Measurements from ENCODE around the gene STIP1. TPM values are rescaled to one million over a fixed set of nuclear protein-coding genes. Genes with fewer than 3 reads are reported as not detected.
A peak's percentile ranks its signal among the peaks of the same experiment; 100 is the strongest.

The STIP1 gene
- total and polyA plus RNA-seq, 2 of the 8 experiments (the other 6 are each of a cell fraction or from before 2014, with no cell fraction given) = 140 to 329 TPM

DNA sequence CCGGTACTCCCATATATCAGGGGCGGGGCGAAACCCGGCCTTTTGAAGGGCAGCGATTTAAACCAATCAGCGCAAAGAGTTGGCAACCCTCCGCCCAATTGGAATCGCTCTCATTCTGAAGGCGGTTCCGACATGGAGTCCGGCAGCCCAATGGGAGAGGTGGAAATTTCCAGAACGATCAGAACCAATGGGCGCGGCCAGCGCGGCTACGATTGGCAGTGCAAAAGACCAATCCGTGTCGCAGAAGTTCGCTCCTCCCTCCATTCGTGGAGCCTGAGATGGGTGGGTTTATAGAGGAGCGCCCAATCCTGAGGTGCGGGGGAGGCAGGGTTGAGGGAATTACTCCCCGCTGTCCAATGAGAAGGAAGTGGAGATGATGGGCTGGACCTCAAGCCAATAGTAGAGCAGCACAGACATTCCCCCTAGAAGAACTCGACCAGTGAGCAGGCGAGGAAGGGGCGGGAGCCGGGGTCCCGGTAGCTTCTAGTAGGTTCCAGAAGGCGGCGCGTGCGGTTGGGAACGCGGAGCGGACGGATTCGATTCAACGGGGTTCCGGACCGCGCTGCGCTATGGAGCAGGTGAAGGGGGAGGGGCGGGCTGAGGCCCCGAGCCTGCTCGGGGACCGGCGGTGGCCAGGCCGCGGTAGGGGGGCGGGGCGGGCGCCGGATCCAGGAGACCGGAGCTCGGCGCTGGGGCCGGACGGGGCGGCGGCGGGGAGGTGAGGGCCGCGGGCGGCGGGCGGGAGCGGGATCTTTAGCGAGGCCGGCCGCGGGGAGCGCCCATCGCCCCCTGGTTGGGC is at the start of gene STIP1 (continued):
- TF ChIP-seq POLR2AphosphoS5 (IDR thresholded peaks at IDR 0.05; ENCODE audit: low read depth, low read length) (peak; percentile 87; the same call in 1 of the 2 replicates), CBX8 (IDR thresholded peaks at IDR 0.05; ENCODE audit: borderline replicate concordance, low read depth, low read length) (no peak), RBBP5 (IDR thresholded peaks at IDR 0.05; ENCODE audit: borderline replicate concordance, low read depth, low read length) (no peak), CBX5 (IDR thresholded peaks at IDR 0.05; ENCODE audit: low read depth, low read length) (no peak), ZNF274 (IDR thresholded peaks at IDR 0.05; ENCODE audit: borderline replicate concordance, extremely low read depth, low read length) (no peak), SRF (IDR thresholded peaks at IDR 0.05; ENCODE audit: low read depth, low read length) (no peak), FOSL1 (IDR thresholded peaks at IDR 0.05; ENCODE audit: insufficient read depth, low read depth, low read length) (no peak), SIRT6 (IDR thresholded peaks at IDR 0.05; ENCODE audit: low read length) (no peak), SIX5 (IDR thresholded peaks at IDR 0.05; ENCODE audit: low read depth, low read length) (no peak), TAF7 (optimal IDR thresholded peaks at IDR 0.05; ENCODE audit: borderline replicate concordance, low read depth, low read length) (peak; percentile 79), HDAC2 (IDR thresholded peaks at IDR 0.05; ENCODE audit: borderline replicate concordance in 1 of 2, low read depth in 2 of 2, low read length in 2 of 2) (no peak), TBP (IDR thresholded peaks at IDR 0.05; ENCODE audit: low read depth, low read length) (peak; percentile 52), TCF12 (IDR thresholded peaks at IDR 0.05; ENCODE audit: low read depth, low read length) (peak; percentile 40; the same call in 1 of the 2 replicates), NANOG (IDR thresholded peaks at IDR 0.05; ENCODE audit: insufficient read depth, low read depth, low read length, poor library complexity, severe bottlenecking) (peak; percentile 4), POU5F1 (IDR thresholded peaks at IDR 0.05; ENCODE audit: low read depth, low read length) (no peak), MAFK (IDR thresholded peaks at IDR 0.05; ENCODE audit: low read depth, low read length) (no peak), EGR1 (IDR thresholded peaks at IDR 0.05; ENCODE audit: borderline replicate concordance, low read depth, low read length) (peak; percentile 75; the same call in 1 of the 2 replicates), BACH1 (IDR thresholded peaks at IDR 0.05; ENCODE audit: low read length) (no peak), NRF1 (IDR thresholded peaks at IDR 0.05; ENCODE audit: low read depth, low read length) (no peak), KDM4A (IDR thresholded peaks at IDR 0.05; ENCODE audit: low read depth, low read length, severe bottlenecking) (peak; percentile 47), GABPA (IDR thresholded peaks at IDR 0.05; ENCODE audit: borderline replicate concordance, insufficient read depth, low read length) (no peak; the same call in 1 of the 2 replicates), KDM5A (IDR thresholded peaks at IDR 0.05; ENCODE audit: low read length) (no peak), CHD1 (IDR thresholded peaks at IDR 0.05; ENCODE audit: low read depth, low read length) (no peak), SP2 (IDR thresholded peaks at IDR 0.05; ENCODE audit: low read length) (peak; percentile 98)

All from H1 (cell line).